ENCODE results near the gene YWHAE. TPM values are rescaled to one million over a fixed set of nuclear protein-coding genes. Genes with fewer than 3 reads are reported as not detected.

The YWHAE gene
- total and polyA plus RNA-seq, 10 of the 15 experiments (the other 5 are each of a cell fraction or from before 2014, with no cell fraction given): 189 to 651 (median 469) TPM

DNA sequence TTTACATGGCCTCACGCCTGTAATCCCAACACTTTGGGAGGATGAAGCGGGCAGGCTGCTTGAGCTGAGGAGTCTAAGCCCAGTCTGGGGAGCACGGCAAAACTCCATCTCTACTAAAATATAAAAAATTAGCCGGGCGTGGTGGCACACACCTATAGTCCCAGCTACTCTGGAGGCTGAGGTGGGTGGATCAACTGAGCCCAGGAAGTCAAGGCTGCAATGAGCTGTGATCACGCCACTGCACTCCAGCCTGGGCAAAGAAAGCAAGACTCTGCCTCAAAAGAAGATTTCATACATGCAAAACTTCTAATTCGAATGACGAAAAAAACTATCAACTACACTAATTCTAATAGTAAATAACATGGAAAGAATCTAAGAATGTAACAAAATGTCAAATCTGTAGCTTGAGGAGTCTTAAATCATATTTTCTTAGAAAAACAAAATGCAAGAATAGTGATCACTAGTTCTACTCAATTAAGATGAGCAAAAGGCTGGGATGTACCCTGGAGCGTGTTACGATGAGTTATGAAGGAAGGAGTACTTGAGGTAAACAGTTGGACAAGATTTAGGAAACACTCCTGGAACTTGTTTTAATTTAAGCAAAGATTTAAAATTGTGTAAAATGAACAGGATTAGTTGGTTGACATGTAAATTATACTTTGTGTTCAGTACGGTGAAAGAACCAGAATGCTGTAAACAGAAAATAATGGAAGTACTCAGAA, 20.7 kb downstream of the YWHAE start:
- Histone ChIP-seq H3K4me1 (ENCODE audit: control insufficient read depth, insufficient read depth, low read length) (peaks cover 68% of the 10 kb centered on the region), H3K36me3 (ENCODE audit: control insufficient read depth in 2 of 2, insufficient read depth in 2 of 2, low read length in 1 of 2) (peaks cover 3 to 16% of the 10 kb centered on the region in 2 experiments), H3K79me2 (ENCODE audit: control insufficient read depth, insufficient read depth, low read length) (peaks cover 96% of the 10 kb centered on the region), H3K4me3 (no peak overlapping the region), H4K20me1 (ENCODE audit: control insufficient read depth, insufficient read depth) (peaks cover 23% of the 10 kb centered on the region), H3K27ac (ENCODE audit: control insufficient read depth, insufficient read depth) (peak overlapping the region; percentile 34), H3K9ac (ENCODE audit: control insufficient read depth, insufficient read depth, low read length) (no peak overlapping the region), H3K4me2 (ENCODE audit: control insufficient read depth, insufficient read depth) (peak overlapping the region; percentile 62), H3K27me3 (replicated peaks in 1 of 2; ENCODE audit: control insufficient read depth in 2 of 2, insufficient read depth in 2 of 2, low read length in 1 of 2) (no peaks in the 10 kb centered on the region), H2AFZ (ENCODE audit: control insufficient read depth, low read depth, low read length) (no peak overlapping the region), H3K9me3 (replicated peaks; ENCODE audit: control insufficient read depth, insufficient read depth, low read length) (no peaks in the 10 kb centered on the region)
- ChIA-PET CTCF (interaction anchor here (0.6 to 2.9 kb wide), 7 partner anchors 10 to 713 kb away, joined by 3 to 32 read pairs (median 6); partner anchors contain the start of gene INPP5K), POLR2A (interaction anchor here (1.1 to 3.3 kb wide), 6 partner anchors 8 to 108 kb away, joined by 4 to 28 read pairs (median 7); no protein-coding TSS in a partner anchor), RAD21 (ENCODE audit: unreplicated experiment) (interaction anchor here (1.0 to 3.1 kb wide), 4 partner anchors 12 to 136 kb away, joined by 3 to 24 read pairs (median 4); partner anchors contain the start of gene INPP5K), SMC1A (ENCODE audit: uncharacterized antibody, unreplicated experiment) (interaction anchor here (0.9 to 6.7 kb wide), 6 partner anchors 8 to 74 kb away, joined by 3 to 61 read pairs (median 10); no protein-coding TSS in a partner anchor)
- ATAC-seq (no peak), DNase-seq (ENCODE audit: low read depth, low spot score) (no peak), FAIRE-seq (no peak)
- TF ChIP-seq SUZ12 (IDR thresholded peaks at IDR 0.05; ENCODE audit: unreplicated experiment) (no peak), NFXL1 (IDR thresholded peaks at IDR 0.05; ENCODE audit: borderline replicate concordance) (no peak), ZNF24 (IDR thresholded peaks at IDR 0.05) (no peak), GABPA (IDR thresholded peaks at IDR 0.05; ENCODE audit: low read depth) (no peak), SRF (IDR thresholded peaks at IDR 0.05; ENCODE audit: low read depth in 2 of 2, low read length in 2 of 2) (no peak), ATF7 (IDR thresholded peaks at IDR 0.05; ENCODE audit: low read depth) (no peak), GATAD2B (conservative IDR thresholded peaks at IDR 0.05; ENCODE audit: low read depth) (no peak), LARP7 (IDR thresholded peaks at IDR 0.05) (no peak), ZNF622 (IDR thresholded peaks at IDR 0.05) (no peak), MYC (IDR thresholded peaks at IDR 0.05; ENCODE audit: insufficient read depth, insufficient read length, insufficient replicate concordance, low read length, severe bottlenecking) (no peak), CBX3 (IDR thresholded peaks at IDR 0.05; ENCODE audit: borderline replicate concordance, low read depth) (no peak), MTA2 (IDR thresholded peaks at IDR 0.05; ENCODE audit: low read depth) (no peak), PAX5 (IDR thresholded peaks at IDR 0.05; ENCODE audit: borderline replicate concordance, low read depth, low read length) (no peak), CHD4 (IDR thresholded peaks at IDR 0.05) (no peak)
- TF ChIP-seq, protein P1, sequence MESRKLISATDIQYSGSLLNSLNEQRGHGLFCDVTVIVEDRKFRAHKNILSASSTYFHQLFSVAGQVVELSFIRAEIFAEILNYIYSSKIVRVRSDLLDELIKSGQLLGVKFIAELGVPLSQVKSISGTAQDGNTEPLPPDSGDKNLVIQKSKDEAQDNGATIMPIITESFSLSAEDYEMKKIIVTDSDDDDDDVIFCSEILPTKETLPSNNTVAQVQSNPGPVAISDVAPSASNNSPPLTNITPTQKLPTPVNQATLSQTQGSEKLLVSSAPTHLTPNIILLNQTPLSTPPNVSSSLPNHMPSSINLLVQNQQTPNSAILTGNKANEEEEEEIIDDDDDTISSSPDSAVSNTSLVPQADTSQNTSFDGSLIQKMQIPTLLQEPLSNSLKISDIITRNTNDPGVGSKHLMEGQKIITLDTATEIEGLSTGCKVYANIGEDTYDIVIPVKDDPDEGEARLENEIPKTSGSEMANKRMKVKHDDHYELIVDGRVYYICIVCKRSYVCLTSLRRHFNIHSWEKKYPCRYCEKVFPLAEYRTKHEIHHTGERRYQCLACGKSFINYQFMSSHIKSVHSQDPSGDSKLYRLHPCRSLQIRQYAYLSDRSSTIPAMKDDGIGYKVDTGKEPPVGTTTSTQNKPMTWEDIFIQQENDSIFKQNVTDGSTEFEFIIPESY (IDR thresholded peaks at IDR 0.05): no peak
- TF ChIP-seq, protein P2, sequence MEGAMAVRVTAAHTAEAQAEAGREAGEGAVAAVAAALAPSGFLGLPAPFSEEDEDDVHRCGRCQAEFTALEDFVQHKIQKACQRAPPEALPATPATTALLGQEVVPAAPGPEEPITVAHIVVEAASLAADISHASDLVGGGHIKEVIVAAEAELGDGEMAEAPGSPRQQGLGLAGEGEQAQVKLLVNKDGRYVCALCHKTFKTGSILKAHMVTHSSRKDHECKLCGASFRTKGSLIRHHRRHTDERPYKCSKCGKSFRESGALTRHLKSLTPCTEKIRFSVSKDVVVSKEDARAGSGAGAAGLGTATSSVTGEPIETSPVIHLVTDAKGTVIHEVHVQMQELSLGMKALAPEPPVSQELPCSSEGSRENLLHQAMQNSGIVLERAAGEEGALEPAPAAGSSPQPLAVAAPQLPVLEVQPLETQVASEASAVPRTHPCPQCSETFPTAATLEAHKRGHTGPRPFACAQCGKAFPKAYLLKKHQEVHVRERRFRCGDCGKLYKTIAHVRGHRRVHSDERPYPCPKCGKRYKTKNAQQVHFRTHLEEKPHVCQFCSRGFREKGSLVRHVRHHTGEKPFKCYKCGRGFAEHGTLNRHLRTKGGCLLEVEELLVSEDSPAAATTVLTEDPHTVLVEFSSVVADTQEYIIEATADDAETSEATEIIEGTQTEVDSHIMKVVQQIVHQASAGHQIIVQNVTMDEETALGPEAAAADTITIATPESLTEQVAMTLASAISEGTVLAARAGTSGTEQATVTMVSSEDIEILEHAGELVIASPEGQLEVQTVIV (IDR thresholded peaks at IDR 0.05; ENCODE audit: borderline replicate concordance, partially characterized antibody): no peak
- 36% methylated on average over 11 of the region's 11 CpGs for WGBS (ENCODE audit: insufficient coverage, insufficient replicate concordance, low lambda C conversion rate, missing lambda C conversion rate)
- intact Hi-C loops (cut with micrococcal nuclease; ENCODE audit: unreplicated experiment) (no loop called here), in situ Hi-C loops (cut with MboI) (no loop called here)
- BruUV-seq (replicated peaks): no TSS peak

All from GM12878 (cell line).